H1 (cell line): ENCODE data around the gene CCDC9B. TPM values are rescaled to one million over a fixed set of nuclear protein-coding genes. Genes with fewer than 3 reads are reported as not detected.

Experiments
- CTCF ChIA-PET: fragments of 300-600 bp; sonication (Branson Sonifier 250); formaldehyde crosslinking; loops from one replicate; lab custom pipeline; 2021; ENCODE audit not compliant: partially characterized antibody; lab: Charles Lee
- POLR2A ChIA-PET: fragments of 300-600 bp; sonication (Branson Sonifier 250); formaldehyde crosslinking; loops from one replicate; lab custom pipeline; 2021; ENCODE audit warnings: inconsistent platforms; ENCODE audit not compliant: partially characterized antibody; lab: Charles Lee
- DNase-seq, 2 experiments: peaks; one replicate each; pipeline versions ENCODE4 v3.0.0 to v3.0.0-alpha.2; 2010 to 2022; ENCODE audit warnings: low spot score in 2 of 2, low read depth in 1 of 2, mixed read lengths in 1 of 2
- FAIRE-seq: peaks from 2 replicates; lab custom pipeline; 2011; peaks lifted over from hg19 to GRCh38; lab: Jason Lieb, UNC
- H2AFZ ChIP-seq: 2 replicates; pipeline ENCODE4 v1.8.1; 2012; ENCODE audit warnings: low read length, inconsistent platforms
- H2AK5ac ChIP-seq: 2 replicates; pipeline ENCODE4 v1.6.1; 2013; ENCODE audit warnings: low read depth, low read length
- H2BK120ac ChIP-seq: replicated peaks from 2 replicates; pipeline ENCODE3; 2013; ENCODE audit warnings: low read depth, low read length, inconsistent platforms
- H2BK12ac ChIP-seq: 2 replicates; pipeline ENCODE4 v1.6.1; 2013; ENCODE audit warnings: low read depth, low read length
- H2BK15ac ChIP-seq: 2 replicates; pipeline ENCODE4 v1.6.1; 2013; ENCODE audit warnings: low read length
- H2BK20ac ChIP-seq: 2 replicates; pipeline ENCODE4 v1.6.1; 2013; ENCODE audit warnings: low read length
- H2BK5ac ChIP-seq: 2 replicates; pipeline ENCODE4 v1.6.1; 2013; ENCODE audit warnings: low read depth, low read length
- H3K14ac ChIP-seq: 2 replicates; pipeline ENCODE4 v1.6.1; 2013; ENCODE audit warnings: inconsistent platforms; ENCODE audit not compliant: insufficient read length
- H3K18ac ChIP-seq: 2 replicates; pipeline ENCODE4 v1.6.1; 2013; ENCODE audit warnings: low read length; ENCODE audit errors: extremely low read depth
- H3K23ac ChIP-seq: 2 replicates; pipeline ENCODE4 v1.6.1; 2013; ENCODE audit warnings: inconsistent platforms; ENCODE audit not compliant: insufficient read length
- H3K23me2 ChIP-seq: 2 replicates; pipeline ENCODE4 v1.6.1; 2013; ENCODE audit warnings: low read depth, low read length
- H3K27ac ChIP-seq: 2 replicates; pipeline ENCODE4 v1.6.1; 2011; ENCODE audit warnings: low read depth, low read length, inconsistent platforms
- H3K27me3 ChIP-seq, 4 experiments: replicated peaks in 1 of 4; 1 replicate in 1 of 4; 2 replicates in 3 of 4; pipeline versions ENCODE4 v1.6.1 to v1.8.1; 2011 to 2013; ENCODE audit warnings: low read length in 3 of 4, mild to moderate bottlenecking in 3 of 4, inconsistent platforms in 2 of 4, mixed read lengths in 2 of 4, moderate library complexity in 1 of 4; ENCODE audit not compliant: control insufficient read depth in 3 of 4, insufficient read depth in 3 of 4; ENCODE audit errors: extremely low read depth in 1 of 4
- H3K36me3 ChIP-seq, 4 experiments: 2 replicates each; pipeline versions ENCODE4 v1.6.1 to v1.8.1; 2011 to 2013; ENCODE audit warnings: mild to moderate bottlenecking in 4 of 4, low read length in 3 of 4, moderate library complexity in 2 of 4, control low read depth in 1 of 4, inconsistent platforms in 1 of 4; ENCODE audit not compliant: insufficient read depth in 4 of 4, control insufficient read depth in 2 of 4
- H3K4ac ChIP-seq: replicated peaks from 2 replicates; pipeline ENCODE3; 2013; ENCODE audit warnings: low read length, low read depth, mixed read lengths, inconsistent platforms; ENCODE audit not compliant: insufficient read length
- H3K4me1 ChIP-seq, 4 experiments: replicated peaks in 1 of 4; 1 replicate in 1 of 4; 2 replicates in 3 of 4; pipeline versions ENCODE4 v1.6.1 to v1.8.1; 2011 to 2013; ENCODE audit warnings: low read length in 3 of 4, inconsistent platforms in 2 of 4, mixed read lengths in 1 of 4; ENCODE audit not compliant: insufficient read depth in 4 of 4, control insufficient read depth in 3 of 4
- H3K4me2 ChIP-seq, 2 experiments: 2 replicates each; pipeline versions ENCODE4 v1.6.1 to v1.8.1; 2011 to 2013; ENCODE audit warnings: low read depth in 2 of 2, low read length in 2 of 2, control low read depth in 1 of 2, inconsistent platforms in 1 of 2, mild to moderate bottlenecking in 1 of 2; ENCODE audit not compliant: insufficient read depth in 1 of 2
- H3K4me3 ChIP-seq, 4 experiments: fragments of 200-600, 300-600 bp in 1 of 4; sonication (generic), shearing (Covaris generic), sonication (Bioruptor Twin) in 1 of 4; 2 replicates each; pipeline versions ENCODE4 v1.5.1 to v1.8.1; 2011 to 2016; ENCODE audit warnings: low read length in 4 of 4, low read depth in 3 of 4, control low read depth in 2 of 4, inconsistent platforms in 2 of 4, mild to moderate bottlenecking in 2 of 4, mixed read lengths in 1 of 4, moderate library complexity in 1 of 4; ENCODE audit not compliant: insufficient read depth in 2 of 4; ENCODE audit errors: extremely low read depth in 1 of 4
- H3K56ac ChIP-seq: replicated peaks from 2 replicates; pipeline ENCODE3; 2013; ENCODE audit warnings: low read depth, mild to moderate bottlenecking, mixed read lengths, low read length, inconsistent platforms; ENCODE audit not compliant: insufficient read length
- H3K79me1 ChIP-seq: 2 replicates; pipeline ENCODE4 v1.6.1; 2013; ENCODE audit warnings: low read depth, low read length, control low read depth
- H3K79me2 ChIP-seq, 2 experiments: 2 replicates each; pipeline versions ENCODE4 v1.6.1 to v1.8.1; 2012 to 2013; ENCODE audit warnings: low read length in 2 of 2, mild to moderate bottlenecking in 2 of 2, inconsistent platforms in 1 of 2; ENCODE audit not compliant: insufficient read depth in 2 of 2, control insufficient read depth in 1 of 2
- H3K9ac ChIP-seq, 4 experiments: replicated peaks in 1 of 4; 1 replicate in 1 of 4; 2 replicates in 3 of 4; pipeline versions ENCODE4 v1.6.1 to v1.8.1; 2011 to 2013; ENCODE audit warnings: low read depth in 3 of 4, low read length in 3 of 4, control low read depth in 2 of 4, mild to moderate bottlenecking in 2 of 4, moderate library complexity in 2 of 4, inconsistent platforms in 1 of 4; ENCODE audit errors: extremely low read depth in 1 of 4
- H3K9me3 ChIP-seq, 2 experiments: 2 replicates each; pipeline versions ENCODE4 v1.6.1 to v1.8.1; 2012 to 2013; ENCODE audit warnings: mild to moderate bottlenecking in 2 of 2, moderate library complexity in 2 of 2, control low read depth in 1 of 2, inconsistent platforms in 1 of 2, low read depth in 1 of 2, low read length in 1 of 2, mixed read lengths in 1 of 2; ENCODE audit not compliant: insufficient read depth in 2 of 2
- H4K20me1 ChIP-seq, 2 experiments: replicated peaks in 1 of 2; 2 replicates each; pipeline versions ENCODE3 to v1.8.1; 2011 to 2013; ENCODE audit warnings: inconsistent platforms in 2 of 2, low read length in 2 of 2, mild to moderate bottlenecking in 1 of 2; ENCODE audit not compliant: insufficient read depth in 2 of 2, control insufficient read depth in 1 of 2
- H4K5ac ChIP-seq: 2 replicates; pipeline ENCODE4 v1.6.1; 2013; ENCODE audit warnings: low read length, low read depth, mixed read lengths, inconsistent platforms; ENCODE audit not compliant: insufficient read length
- H4K8ac ChIP-seq: 2 replicates; pipeline ENCODE4 v1.8.0; 2013; ENCODE audit warnings: mild to moderate bottlenecking, moderate library complexity, low read length, inconsistent platforms; ENCODE audit not compliant: insufficient read depth; ENCODE audit errors: extremely low read depth
- H4K91ac ChIP-seq: replicated peaks from 2 replicates; pipeline ENCODE3; 2013; ENCODE audit warnings: low read length, mixed read lengths, inconsistent platforms; ENCODE audit not compliant: insufficient read length
- CEBPB ChIP-seq: IDR thresholded peaks from 2 replicates; pipeline ENCODE4 v1.6.1; 2012; ENCODE audit warnings: low read depth, low read length
- WGBS, 2 experiments: shearing (Covaris generic) in 1 of 2; methylation state at CpG; one replicate each; pipeline versions ENCODE4 v1.1.6 to v1.1.7; 2013 to 2015; ENCODE audit warnings: low lambda C conversion rate in 2 of 2, mixed read lengths in 2 of 2, inconsistent platforms in 1 of 2, low coverage in 1 of 2, missing lambda C conversion rate in 1 of 2; ENCODE audit not compliant: insufficient replicate concordance in 2 of 2, insufficient coverage in 1 of 2, insufficient read length in 1 of 2; ENCODE audit errors: extremely low coverage in 1 of 2, missing lambda C conversion rate in 1 of 2; 5-methylcytosine and 5-hydroxymethylcytosine counted together
- polyA plus RNA-seq, 7 experiments: library from polyadenylated mRNA; depleted of rRNA in 3 of 7; stranded (reverse) in 5 of 7; unstranded in 2 of 7; fragments of >200 nt in 5 of 7; fragments of 200-250 nt in 2 of 7; gene quantifications; 1 replicate in 5 of 7; 2 replicates in 1 of 7; 4 replicates in 1 of 7; pipeline versions ENCODE4 v1.2.1 to v1.2.3, GENCODE V29; 2011 to 2013; ENCODE audit warnings: missing spikeins in 2 of 7, mixed read lengths in 2 of 7
- total RNA-seq: library from RNA; stranded (reverse); fragmentation: NEBNext Ultra II Directional; extraction: Animal tissue kit (Norgen Biotek cat#: 25700); gene quantifications from 2 replicates; pipeline ENCODE4 v1.2.1, GENCODE V29; 2021

Gene CCDC9B
- total and polyA plus RNA-seq, 2 of the 8 experiments (the other 6 are each of a cell fraction or from before 2014, with no cell fraction given), result 0.45 to 0.78 TPM

DNA sequence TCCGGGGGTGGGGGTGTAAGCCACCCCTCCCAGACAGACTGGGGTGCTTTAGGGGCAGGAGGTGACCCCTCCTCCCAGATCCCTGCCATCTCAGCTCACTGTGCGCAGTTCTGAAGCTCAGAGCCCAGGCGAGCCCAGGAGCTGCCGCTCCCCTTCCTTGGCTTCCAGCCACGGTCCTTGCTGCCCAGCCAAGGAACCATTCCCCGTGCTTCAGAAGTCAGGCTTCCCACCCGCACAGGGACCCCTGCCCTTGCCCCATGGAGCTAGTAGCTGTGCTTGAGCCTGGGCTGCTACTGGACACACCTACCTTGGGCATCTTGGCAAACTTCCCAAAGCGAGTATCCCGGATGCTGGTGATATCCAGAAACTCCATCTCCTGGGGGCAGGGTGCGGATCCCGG, 37.8 kb downstream of the CCDC9B start:
- POLR2A ChIA-PET, result interaction anchor here (1.0 to 3.0 kb wide), 4 partner anchors 12 to 35 kb away, joined by 3 to 46 read pairs (median 4); no protein-coding TSS in a partner anchor
- no peak for TF ChIP-seq CEBPB

More for the DNA sequence above, 37.8 kb downstream of the CCDC9B start:
- Histone ChIP-seq H3K23ac (no peak overlapping the region), H3K9me3 (0 out of 4 replicates have a peak, but pooled peaks cover 0 to 3% of the 10 kb centered on the region in 2 experiments), H2BK120ac (no peak overlapping the region), H2BK12ac (no peak overlapping the region), H3K79me2 (no peaks in the 10 kb centered on the region), H2BK5ac (no peak overlapping the region; the same call in 1 of the 2 replicates), H3K14ac (no peak overlapping the region), H3K23me2 (no peaks in the 10 kb centered on the region), H4K8ac (no peak overlapping the region), H3K56ac (no peak overlapping the region), H2AK5ac (no peak overlapping the region), H3K4ac (no peak overlapping the region), H3K9ac (no peak overlapping the region), H4K5ac (no peak overlapping the region), H3K4me2 (no peak overlapping the region), H4K91ac (no peak overlapping the region), H3K27ac (no peak overlapping the region), H3K4me3 (no peak overlapping the region), H2BK20ac (no peak overlapping the region), H3K36me3 (no peaks in the 10 kb centered on the region), H2BK15ac (no peak overlapping the region), H3K27me3 (no peaks in the 10 kb centered on the region; a peak in 1 of 7 replicates), H3K18ac (no peak overlapping the region; the same call in 1 of the 2 replicates), H3K4me1 (peaks cover 0 to 34% (median 18%) of the 10 kb centered on the region in 4 experiments; a peak in 6 of 7 replicates), H3K79me1 (no peaks in the 10 kb centered on the region), H4K20me1 (no peaks in the 10 kb centered on the region), H2AFZ (no peak overlapping the region)
- 90% methylated on average over 10 of the region's 11 CpGs; no CpG with 5 or more reads in 1 of the 2 experiments for WGBS, 2 experiments
- CTCF ChIA-PET, result interaction anchor here (1.1 to 23.9 kb wide), 9 partner anchors 7 to 86 kb away, joined by 3 to 584 read pairs (median 32); partner anchors contain the start of genes ANKRD63, CCDC9B and INAFM2
- FAIRE-seq, result no peak
- no peak for DNase-seq
